Activated CD8-positive, alpha-beta memory T cell treated with anti-CD3 and anti-CD28 coated beads for 36 hours (primary cell): ENCODE data around the gene AKR1C3. TPM values are rescaled to one million over a fixed set of nuclear protein-coding genes. Genes with fewer than 3 reads are reported as not detected.
"Not testable (repeated sequence)": the region's sequence is repeated elsewhere in the genome, so short reads cannot be mapped to it uniquely, and the experiment has no call there.

Experiments used
- CTCF ChIA-PET: fragments of 350-600 bp; sonication (Branson Sonifier 250); formaldehyde crosslinking; loops from one replicate; lab custom pipeline; 2021; ENCODE audit warnings: antibody characterized with exemption; lab: Charles Lee
- POLR2A ChIA-PET: fragments of 350-600 bp; sonication (Branson Sonifier 250); formaldehyde crosslinking; loops from one replicate; lab custom pipeline; 2021; ENCODE audit warnings: antibody characterized with exemption; lab: Charles Lee
- total RNA-seq, 2 experiments: library from RNA; stranded (reverse); gene quantifications; one replicate each; pipeline ENCODE4 v1.2.3, GENCODE V29; 2021

AKR1C3 gene
- total RNA-seq, 2 experiments from 2014 or later = not detected

- ChIA-PET POLR2A (no interaction called here), CTCF (no interaction called here)
Observed at GRCh38 chr10:5125315-5126044, 31.3 kb downstream of the AKR1C3 start.

GRCh38 chr10:5135581-5135980, 41.4 kb downstream of the AKR1C3 start:
- ChIA-PET CTCF (no interaction called here), POLR2A (no interaction called here)

- CTCF ChIA-PET = no interaction called here
- POLR2A ChIA-PET = no interaction called here
Observed at GRCh38 chr10:5136468-5137087, 42.4 kb downstream of the AKR1C3 start.

GRCh38 chr10:5137699-5138098, 43.5 kb downstream of the AKR1C3 start:
- POLR2A ChIA-PET, CTCF ChIA-PET: not testable (repeated sequence)

GRCh38 chr10:5142199-5142598, 48.0 kb downstream of the AKR1C3 start:
- CTCF ChIA-PET = no interaction called here
- POLR2A ChIA-PET = no interaction called here

- CTCF ChIA-PET = no interaction called here
- POLR2A ChIA-PET = no interaction called here
Observed at GRCh38 chr10:5143137-5143536, 48.9 kb downstream of the AKR1C3 start.

- CTCF ChIA-PET = no interaction called here
- POLR2A ChIA-PET = no interaction called here
Observed at GRCh38 chr10:5146920-5147254, 52.7 kb downstream of the AKR1C3 start.

GRCh38 chr10:5147255-5147980, 53.2 kb downstream of the AKR1C3 start:
- ChIA-PET CTCF (no interaction called here), POLR2A (no interaction called here)

- ChIA-PET CTCF (no interaction called here), POLR2A (no interaction called here)
Observed at GRCh38 chr10:5147981-5148677, 53.9 kb downstream of the AKR1C3 start.

GRCh38 chr10:5148678-5149032, 54.4 kb downstream of the AKR1C3 start:
- ChIA-PET CTCF (no interaction called here), POLR2A (no interaction called here)

GRCh38 chr10:5151076-5151475, 56.9 kb downstream of the AKR1C3 start:
- CTCF ChIA-PET = no interaction called here

GRCh38 chr10:5155951-5156350, 61.7 kb downstream of the AKR1C3 start:
- POLR2A ChIA-PET = no interaction called here
- CTCF ChIA-PET = no interaction called here

More at GRCh38 chr10:5151076-5151475, 56.9 kb downstream of the AKR1C3 start:
- POLR2A ChIA-PET = no interaction called here

Other genes starting within 250 kb of the AKR1C3 start
- gene AKR1C1, start 131.0 kb upstream of the AKR1C3 start, total RNA-seq = under 1 TPM; 0.17 to 0.48 TPM
- not detected for gene AKR1C2, start 90.6 kb upstream of the AKR1C3 start, total RNA-seq
- not detected for gene AKR1C8, start 90.7 kb downstream of the AKR1C3 start, total RNA-seq
- not detected for gene AKR1C4, start 102.4 kb downstream of the AKR1C3 start, total RNA-seq